ENCODE results near the gene EGR4.
"Not testable (repeated sequence)": the region's sequence is repeated elsewhere in the genome, so short reads cannot be mapped to it uniquely, and the experiment has no call there.

The EGR4 gene

DNA sequence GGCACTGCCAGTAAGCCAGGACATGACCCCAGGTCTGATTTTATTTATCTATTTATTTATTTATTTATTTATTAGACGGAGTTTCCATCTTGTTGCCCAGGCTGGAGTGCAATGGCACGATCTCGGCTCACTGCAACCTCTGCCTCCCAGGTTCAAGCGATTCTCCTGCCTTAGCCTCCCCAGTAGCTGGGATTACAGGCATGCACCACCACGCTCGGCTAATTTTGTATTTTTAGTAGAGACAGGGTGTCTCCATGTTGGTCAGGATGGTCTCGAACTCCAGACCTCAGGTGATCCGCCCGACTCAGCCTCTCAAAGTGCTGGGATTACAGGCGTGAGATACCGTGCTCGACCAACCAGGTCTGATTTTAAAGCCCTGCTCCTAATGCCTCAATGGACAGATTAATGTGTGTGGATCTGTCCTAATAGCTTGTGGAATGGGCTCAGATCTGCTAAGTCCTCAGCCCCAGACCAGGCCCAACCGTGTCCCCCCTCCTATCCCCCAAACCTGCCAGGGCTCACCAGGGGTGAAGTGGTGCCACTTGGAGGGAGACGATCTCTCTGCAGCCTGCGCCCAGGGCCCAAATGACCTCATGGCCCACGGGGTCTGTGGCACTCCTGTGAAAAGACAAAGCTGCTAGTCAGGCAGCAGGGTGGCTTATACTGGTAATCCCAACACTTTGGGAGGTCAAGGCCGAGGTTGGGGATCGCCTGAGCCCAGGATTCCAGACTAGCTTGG, 30.5 kb downstream of the EGR4 start:
- DNase-seq = not testable (repeated sequence)

DNA sequence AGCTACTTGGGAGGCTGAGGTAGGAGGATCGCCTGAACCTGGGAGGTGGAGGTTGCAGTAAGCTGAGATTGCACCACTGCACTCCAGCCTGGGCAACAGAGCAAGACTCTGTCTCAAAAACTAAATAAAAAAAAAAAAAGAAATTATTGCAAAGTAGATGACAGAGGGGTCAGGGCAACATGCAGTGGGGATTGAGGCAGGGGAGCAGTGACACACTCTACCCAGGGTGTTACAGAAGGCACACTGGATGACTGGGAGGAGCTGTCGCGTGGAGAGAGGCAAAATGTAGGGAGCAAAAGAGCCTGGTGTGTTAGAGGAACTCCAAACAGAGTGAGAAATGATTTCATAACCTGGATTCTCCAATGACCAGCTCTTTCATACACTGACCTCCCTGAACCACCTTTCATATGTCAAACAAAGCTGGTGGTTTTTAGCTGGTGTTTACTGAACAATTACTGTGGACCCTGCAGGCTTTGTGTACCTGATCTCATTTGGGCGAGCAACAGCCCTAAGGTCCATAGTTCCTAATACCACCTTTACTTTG, 31.2 kb downstream of the EGR4 start:
- DNase-seq = no peak

DNA sequence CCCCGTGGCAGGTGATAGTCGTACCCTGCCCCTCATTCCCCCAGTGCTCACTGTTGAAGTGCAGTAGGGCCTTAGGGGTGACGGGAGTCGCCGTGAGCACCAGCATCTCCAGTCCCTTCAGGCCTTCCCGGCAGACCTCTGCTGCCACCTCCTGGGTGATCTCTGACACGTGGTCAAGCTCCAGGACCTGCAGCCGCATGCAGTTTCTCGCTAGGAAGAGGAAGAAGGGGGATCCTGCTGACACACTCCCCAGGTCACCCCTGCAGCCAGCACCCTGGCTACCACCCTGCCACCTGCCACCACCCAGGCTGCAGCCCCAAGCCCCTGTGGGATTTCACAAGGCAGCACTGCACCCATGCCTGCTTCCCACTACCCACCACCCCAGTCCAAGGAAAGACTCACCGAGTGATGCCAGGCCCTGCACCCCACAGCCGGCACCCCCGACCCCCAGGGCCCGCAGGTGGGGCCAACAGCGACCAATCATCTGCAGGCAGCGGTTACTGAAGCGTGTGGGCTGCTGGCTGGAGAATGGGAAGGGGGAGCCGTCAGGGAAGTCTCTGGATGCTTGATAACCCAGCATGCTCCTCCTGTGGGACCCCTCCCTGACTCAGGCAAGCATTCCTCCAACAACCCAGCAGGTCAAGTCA, 32.9 kb downstream of the EGR4 start:
- peak; percentile 67 for DNase-seq

DNA sequence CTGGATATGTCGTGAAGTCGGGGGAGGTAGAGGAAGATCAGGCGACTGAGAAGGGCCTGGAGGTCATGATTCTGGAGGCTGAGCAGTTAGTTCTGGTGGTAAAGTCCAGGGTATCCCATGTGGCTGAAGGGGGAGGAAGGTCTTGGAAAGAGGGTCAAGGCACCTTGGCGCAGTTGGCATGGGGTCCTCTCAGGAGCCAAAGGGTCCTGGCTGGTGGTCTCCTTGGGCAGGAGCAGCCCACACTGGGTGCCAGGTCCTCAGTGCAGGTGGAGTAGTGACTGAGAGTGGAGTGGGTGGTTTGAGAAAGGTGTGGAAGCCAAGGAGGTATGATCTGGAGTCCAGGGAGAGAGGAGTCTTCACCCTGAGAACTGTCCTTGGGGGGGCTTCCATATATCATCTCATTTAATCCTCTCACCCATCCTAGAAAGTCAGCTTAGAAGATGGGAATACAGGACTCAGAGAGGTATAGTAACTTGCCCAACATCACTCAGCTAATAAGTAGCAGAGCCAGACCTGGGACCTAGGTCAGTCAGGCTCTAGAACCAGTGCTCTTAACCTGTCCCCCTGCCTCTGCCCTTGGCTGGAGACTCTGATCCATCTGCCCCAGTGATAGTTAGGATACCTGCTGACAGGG, 33.5 kb downstream of the EGR4 start:
- no peak for DNase-seq

DNA sequence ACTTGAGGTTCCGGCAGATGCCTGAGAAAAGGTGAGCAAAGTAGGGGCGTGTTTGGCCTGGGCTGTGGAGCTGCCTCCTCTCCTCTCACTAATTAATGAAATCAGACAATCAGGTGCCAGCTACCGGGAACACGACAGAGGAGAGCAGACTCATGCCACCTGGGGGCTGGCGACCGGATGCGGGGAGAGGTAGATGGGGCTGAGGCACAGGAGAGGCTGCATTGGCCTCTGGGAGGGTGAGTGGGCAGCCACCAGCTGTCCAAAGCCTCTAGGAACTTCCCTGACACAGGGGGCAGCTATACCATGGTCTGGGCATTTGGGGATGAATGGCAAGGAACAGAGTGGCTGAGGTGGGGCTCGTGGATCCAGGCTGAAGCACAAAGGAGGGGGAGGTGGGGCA, 34.1 kb downstream of the EGR4 start:
- DNase-seq = no peak

DNA sequence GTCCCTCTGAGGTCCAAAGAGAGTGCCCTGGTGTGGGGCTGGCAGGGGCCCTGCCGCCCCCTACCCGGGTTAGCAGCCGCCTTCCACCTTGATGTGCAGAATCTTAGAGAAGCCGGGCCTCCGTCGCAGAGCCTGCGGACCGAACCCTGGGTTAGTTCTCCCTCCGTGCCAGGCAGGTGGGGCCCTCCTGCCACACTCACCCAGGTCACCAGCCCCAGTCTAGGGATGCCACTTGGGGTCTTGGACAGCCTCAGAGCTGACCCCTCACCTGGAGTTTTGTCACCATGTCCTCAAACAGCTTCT, 34.5 kb downstream of the EGR4 start:
- DNase-seq = no peak

DNA sequence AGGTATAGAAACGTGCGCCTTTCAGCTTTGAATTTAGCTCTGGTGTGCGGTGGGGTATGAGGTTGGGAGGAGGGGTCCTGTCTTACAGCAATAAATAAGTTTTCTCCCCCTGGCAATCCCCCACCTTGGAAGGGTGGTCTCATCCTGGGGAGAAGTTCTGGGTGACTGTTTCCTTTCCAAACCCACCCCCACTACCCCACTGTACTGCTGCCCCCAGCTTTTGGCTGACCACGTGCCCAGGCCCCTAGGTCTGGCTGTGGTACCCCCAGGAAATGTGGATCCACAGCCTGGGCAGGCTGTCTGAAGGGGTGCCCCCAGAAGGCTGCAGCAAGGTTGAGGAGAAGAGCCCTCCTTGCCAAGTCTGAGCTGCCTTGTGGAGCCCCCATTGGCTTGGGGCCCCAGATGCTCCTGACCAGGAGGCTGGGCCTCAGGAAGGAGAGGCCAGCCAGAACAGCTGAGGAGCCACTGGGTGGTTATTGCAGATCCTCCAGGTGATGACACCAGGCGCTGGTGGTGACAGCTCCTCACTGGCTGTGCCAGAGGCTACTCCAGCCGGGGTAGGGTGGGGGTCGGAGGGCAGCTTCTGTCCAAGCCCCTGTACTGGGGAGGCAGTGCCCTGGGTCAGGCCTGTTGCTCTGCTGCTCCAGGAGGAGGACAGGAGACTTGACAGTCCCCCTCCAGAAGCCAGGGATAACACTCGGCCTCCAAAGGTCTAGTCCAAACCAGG, 35.0 kb downstream of the EGR4 start:
- DNase-seq = no peak

DNA sequence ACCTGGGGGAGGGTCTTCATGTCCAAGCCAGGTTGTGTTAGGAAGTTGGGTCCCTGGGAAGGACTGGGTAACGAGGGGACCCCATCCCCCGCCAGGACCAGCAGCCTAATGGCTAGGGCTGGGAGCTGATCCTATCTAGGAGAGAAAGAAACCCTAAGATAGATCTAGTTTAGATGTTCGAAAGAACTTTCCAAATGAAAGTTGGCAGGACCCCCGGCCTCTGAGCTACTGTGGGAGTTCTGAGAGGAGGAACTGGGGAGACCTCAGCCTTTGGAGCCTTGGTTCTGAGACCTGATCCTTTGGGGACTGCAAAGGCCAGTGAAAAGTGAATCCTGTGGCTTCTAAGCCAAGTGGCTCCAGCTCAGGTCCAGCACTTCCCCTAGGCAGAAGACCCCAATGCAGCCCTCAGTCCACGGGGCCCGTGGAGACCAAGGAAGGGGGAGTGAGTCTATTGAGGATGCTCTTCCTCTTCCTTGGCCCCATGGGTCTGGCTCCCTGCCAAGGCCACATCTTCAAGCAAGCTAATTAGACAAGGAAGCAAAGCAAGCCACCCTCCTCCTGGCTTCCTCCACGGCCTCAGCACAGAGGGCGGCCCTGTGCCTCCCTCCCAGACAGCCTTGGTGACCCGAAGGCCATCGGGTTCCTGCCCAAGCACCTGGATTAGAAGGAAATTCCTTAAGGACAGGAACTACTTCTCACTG, 35.8 kb downstream of the EGR4 start:
- peak; percentile 51 for DNase-seq

DNA sequence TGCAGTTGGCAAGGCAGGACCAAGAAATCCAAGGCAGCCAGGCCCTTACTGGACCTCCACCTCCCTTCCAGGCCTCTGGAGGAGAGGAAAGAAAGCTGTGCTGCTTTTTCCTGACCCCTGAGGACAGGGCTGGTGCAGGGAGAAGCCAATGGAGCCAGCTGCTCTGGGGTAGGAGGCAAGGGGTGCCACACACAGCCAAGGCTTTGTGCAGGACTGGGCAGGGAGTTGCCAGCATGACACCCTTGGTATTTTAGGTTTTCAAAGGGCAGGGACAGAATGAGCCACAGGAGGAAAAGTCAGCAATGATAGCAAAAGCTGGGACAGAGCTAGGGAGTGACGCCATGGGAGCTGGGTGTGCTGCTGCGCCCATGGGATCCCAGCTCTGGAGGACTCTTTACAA, 36.3 kb downstream of the EGR4 start:
- no peak for DNase-seq

DNA sequence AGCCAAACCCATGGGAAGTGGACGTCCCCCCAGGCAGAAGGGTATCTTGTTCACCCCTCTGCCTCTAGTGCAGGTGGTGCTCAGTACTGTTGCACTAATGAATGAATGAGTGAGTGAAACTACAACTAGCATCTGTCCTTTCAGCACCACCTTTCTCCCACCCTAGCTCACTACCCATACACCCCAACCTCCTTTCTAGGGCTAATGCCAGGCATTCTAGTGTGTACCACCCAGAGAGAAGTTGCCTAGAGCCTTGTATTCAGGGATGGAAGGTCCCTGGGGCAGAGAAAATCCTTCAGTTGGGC, 36.8 kb downstream of the EGR4 start:
- no peak for DNase-seq

DNA sequence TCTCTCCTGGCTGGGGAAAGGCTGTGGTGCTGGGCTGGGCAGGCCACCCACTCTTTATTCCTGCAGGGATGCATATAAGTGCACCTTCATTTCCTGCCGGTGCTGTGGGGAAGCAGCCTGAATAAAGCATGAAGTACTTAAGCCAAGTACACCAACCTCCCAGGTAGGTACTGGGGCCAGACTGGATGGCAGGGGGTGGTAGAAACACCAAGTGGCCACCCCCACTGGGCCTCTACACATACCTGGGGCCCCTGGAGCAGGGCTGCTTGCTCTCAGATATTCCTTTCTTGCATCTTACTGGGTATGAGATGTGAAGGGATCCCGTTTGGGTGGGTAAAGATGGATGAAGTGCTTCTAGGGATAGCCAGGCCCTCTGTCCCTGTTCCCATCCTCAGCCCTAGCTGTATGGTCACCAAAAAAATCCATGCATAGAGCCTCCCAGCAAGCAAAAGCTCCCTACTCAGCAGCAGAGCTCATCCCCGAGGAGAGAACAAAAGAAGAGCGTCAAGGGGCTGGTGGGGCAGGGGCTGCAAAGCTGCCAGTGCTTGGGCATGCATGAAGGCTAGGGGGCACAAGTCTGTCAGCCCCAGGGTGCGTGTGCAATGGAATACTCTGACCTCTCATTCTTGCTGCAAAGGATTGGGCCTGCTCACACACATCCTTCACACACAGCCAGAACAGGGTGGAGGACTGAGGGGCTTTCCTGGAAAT, 37.3 kb downstream of the EGR4 start:
- DNase-seq = no peak

DNA sequence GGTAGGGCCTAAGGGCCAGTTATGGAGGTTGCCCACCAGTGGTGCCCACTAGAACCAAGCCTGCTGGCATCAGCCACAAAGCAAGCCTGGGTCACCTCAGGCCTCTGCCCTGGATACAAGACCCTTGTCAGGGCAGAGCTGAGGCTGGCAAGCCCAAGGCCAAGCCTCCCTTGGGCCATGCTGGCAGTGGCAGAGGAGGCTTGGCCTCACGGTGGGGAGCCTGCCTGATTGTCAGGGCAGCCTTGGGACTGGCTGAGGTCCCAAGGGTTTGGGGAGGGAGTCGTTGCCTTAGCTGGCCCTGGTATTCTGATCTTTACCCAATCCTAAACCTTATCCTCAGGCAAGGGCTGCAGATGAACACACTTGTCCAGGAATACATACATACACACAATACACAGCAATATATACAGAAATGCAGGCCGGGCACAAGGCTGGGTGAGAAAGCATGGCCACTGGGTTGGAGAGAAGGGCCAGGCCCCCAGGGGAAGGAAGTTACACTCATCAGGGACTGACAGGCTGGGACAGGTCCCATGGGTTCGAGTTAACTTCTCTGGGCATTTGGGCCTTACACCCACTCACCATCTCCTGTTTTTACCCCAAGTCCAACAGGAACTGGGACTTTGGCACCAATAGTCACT, 38.2 kb downstream of the EGR4 start:
- DNase-seq = no peak

DNA sequence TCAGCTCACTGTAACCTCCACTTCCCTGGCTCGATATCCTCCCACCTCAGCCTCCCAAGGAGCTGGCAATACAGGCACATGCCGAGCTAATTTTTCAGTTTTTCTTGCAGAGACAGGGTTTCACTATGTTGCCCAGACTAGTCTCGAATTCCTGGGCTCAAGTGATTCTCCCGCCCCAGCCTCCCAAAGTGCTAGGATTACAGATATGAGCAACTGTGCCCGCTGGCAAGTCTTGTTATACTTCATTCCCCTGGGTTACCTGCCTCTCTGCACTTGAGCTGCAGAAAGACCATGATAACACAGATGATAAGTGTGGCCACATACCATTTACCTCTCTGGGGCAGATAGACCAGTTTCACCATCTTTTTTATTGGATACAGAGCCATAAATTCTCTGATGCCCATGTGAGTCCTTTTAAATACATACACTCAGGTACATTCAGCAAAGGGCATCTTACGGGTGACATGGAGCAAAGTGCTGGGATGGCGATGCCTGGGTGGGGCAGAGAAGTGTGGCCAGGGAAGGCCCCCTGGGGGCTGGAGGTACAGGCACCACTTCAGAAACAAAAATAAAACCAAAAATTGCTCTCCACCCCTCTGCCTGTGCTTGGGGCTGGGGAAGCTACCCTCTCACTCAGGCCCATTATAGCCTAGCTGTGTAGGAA, 38.9 kb downstream of the EGR4 start:
- no peak for DNase-seq

DNA sequence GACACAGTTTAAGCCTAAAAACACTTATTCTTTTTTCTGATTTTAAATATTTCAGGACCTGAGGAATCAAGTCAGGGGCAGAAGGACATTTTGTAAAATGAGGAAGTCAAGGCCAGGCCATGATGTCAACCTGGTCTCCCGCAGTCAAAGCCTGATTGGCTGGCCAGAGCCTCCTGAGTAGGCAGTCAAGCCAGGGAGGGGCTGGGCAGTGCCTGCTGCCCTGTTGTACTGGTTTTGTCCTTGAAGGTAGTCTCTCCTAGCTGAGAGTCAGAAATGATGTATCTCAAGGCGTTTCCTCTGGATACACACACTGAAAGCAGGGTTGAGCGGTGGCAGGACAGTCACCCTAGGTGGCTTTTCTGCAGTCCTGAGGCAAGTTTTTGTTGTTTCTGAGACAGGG, 39.4 kb downstream of the EGR4 start:
- DNase-seq = no peak

DNA sequence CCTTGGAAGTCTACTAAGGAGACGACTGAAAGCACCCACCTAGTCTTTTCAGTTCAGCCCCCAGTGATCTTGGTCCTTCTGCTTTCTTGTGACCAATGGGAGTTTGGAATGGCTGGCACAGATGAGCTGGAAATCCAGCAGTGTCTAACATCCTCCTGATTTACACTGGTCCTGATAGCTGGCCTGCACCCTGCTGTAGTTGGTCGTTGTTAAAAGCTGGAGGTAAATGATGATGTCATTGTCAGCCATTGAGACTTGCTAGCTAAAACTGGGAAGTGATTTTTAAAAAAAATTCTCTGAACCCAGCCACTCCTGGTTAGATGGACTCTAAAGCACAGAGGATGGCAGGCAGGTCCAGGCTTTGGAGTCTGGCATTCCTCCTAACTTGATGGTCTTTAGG, 39.9 kb downstream of the EGR4 start:
- DNase-seq = no peak

DNA sequence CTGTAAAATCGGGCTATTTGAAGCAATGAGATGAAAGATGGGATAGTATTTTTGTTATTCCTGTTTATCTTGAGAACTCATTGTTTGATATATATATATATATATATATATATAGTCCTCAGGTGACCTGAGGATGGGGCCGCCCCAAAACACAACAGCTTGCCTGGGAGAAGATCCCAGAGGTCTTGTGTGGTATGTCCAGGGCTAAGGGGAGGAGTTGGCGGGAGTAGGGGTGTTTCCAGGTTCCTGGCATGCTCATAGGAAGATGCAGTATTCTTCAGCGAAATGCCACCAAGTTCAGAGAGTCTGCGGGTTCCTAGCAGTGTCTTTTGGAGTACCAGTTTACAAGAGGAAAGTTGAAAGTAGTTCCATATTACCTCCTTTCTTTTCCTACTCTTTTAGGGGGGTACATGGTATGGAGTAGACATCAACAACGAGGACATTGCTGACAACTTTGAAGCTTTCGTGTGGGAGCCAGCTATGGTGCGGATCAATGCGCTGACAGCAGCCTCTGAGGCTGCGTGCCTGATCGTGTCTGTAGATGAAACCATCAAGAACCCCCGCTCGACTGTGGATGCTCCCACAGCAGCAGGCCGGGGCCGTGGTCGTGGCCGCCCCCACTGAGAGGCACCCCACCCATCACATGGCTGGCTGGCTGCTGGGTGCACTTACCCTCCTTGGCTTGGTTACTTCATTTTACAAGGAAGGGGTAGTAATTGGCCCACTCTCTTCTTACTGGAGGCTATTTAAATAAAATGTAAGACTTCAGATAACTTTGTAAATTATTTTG, 40.9 kb downstream of the EGR4 start:
- no peak for DNase-seq

DNA sequence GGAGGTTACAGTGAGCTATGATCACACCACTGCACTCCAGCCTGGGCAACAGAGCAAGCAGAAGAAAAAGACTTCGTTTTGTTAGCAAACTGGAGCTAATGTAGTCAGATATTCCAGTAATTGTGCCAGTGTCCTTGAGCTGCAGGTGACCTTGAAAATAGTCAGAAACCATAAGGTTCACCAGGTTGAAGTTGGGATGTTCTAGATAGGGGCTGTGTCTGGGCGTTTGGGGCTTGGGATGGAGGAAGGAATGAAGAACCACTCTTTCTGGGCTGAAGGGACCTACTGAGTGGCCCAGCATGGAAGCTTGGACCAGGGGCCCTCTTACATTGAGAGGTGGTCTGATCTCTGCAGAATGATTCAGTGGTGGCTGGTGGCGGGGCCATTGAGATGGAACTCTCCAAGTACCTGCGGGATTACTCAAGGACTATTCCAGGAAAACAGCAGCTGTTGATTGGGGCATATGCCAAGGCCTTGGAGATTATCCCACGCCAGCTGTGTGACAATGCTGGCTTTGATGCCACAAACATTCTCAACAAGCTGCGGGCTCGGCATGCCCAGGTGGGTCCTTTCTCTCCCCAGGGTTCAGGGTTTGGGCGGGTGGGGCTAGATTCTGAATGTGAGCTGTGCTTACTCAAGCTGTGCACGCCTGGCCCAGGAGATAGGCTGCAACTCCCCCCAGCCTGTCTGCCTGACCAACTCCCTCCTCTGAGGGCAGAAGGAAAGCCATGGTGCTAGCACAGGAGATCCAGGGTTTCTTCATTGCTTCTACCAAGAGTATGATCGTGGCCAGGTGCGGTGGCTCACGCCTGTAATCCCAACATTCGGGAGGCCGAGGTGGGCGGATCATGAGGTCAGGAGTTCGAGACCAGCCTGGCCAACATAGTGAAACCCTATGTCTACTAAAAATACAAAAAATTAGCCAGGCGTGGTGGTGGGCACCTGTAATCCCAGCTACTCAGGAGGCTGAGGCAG, 42.2 kb downstream of the EGR4 start:
- peak; percentile 77 for DNase-seq

DNA sequence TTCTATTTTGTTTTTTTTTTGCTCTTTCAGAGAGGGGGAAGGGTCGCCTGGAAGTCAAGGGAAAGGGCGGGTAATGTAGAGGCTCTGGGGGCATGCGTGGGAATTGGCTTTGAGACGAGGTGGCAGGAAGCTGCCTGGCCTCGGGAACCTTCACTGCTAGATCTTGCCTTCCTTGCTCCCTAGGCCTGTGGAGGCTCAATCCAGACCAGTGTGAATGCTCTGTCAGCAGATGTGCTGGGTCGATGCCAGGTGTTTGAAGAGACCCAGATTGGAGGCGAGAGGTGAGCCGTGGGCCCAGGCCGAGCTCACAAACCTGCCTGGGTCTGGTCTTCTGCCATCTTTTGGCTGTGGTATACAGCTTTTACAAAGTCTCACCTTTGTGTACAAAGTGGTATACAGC, 43.7 kb downstream of the EGR4 start:
- DNase-seq = no peak

DNA sequence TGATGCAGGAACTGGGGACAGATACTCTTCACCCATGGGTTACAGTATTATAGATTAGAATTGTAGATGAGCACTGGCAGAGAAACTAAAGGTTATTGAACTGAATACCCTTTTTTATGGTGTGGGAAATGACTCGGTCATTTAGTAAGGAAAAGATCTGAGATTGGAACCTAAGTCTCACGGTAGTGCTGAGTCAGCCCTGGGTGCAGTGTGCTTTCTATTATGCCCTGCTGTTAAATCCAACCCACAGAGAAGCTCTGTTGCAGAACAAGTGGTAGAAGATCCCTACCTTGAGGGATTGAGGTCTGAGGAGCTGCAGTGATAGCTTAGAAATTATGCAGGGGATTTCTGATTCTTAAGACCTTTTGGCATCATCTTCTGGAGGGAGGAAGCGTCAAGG, 46.5 kb downstream of the EGR4 start:
- DNase-seq = no peak

All from NCI-H82 (cell line).